Endothelial cell of umbilical vein (primary cell): Measurements from ENCODE around the gene FBXO2.

ENCODE experiments used
- CTCF ChIP-seq, 2 donors: IDR thresholded peaks; 1 replicate in 1 of 2; 2 replicates in 1 of 2; pipeline ENCODE4 v1.5.1; 2011; ENCODE audit warnings: low read length in 2 of 2, mild to moderate bottlenecking in 2 of 2, moderate library complexity in 2 of 2, control low read depth in 1 of 2, inconsistent platforms in 1 of 2, low read depth in 1 of 2; ENCODE audit not compliant: insufficient read depth in 1 of 2; ENCODE audit errors: extremely low read depth in 1 of 2
- MAX ChIP-seq: IDR thresholded peaks from 2 replicates; pipeline ENCODE4 v1.6.1; 2011; ENCODE audit not compliant: insufficient read depth, insufficient read length
- POLR2A ChIP-seq: IDR thresholded peaks from 2 replicates; pipeline ENCODE4 v1.6.1; 2012; ENCODE audit warnings: low read depth, mild to moderate bottlenecking, control low read depth, low read length

GRCh38 chr1:11685210-11685752, 31.1 kb upstream of the FBXO2 start:
- no peak for TF ChIP-seq CTCF (IDR thresholded peaks at IDR 0.05; ENCODE audit: extremely low read depth in 1 of 2, insufficient read depth in 1 of 2, low read depth in 1 of 2, low read length in 2 of 2)
- TF ChIP-seq MAX: no peak
- no peak for TF ChIP-seq POLR2A
